ENCODE measurements around the gene COL7A1. TPM values are rescaled to one million over a fixed set of nuclear protein-coding genes. Genes with fewer than 3 reads are reported as not detected.

COL7A1 gene
- total RNA-seq, 4 donors from 2014 or later, result 0.88 to 21.6 (median 19.1) TPM

DNA sequence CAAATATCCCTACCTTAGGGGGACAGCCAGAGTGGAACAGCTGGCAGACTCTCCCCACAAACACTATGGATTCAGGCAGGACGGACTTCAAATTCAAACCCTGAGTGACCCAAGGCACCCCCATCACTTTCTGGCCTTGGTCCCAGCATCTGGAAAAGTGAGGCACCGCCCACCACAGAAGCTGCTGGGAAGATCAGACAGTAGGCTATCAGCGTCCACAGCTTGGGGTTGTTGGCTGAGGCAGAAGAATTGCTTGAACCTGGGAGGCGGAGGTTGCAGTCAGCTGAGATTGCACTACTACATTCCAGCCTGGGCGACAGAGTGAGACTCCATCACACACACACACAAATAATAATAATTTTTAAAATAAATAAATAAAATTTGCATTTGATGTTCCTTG lies 47.0 kb downstream of the COL7A1 start:
- peak in 1 of 2 donors; percentile 14 for DNase-seq
- intact Hi-C loops (cut with DNase I; ENCODE audit: low total_unique reads), result loop anchor here (5.0 kb wide), 1 partner anchor 81 kb away; a partner anchor contains a TSS
- Histone ChIP-seq H3K4me1 (no peaks in the 10 kb centered on the region), H3K9me3 (no peaks in the 10 kb centered on the region), H3K4me3 (no peak overlapping the region), H3K36me3 (no peaks in the 10 kb centered on the region), H3K27me3 (no peaks in the 10 kb centered on the region), H3K27ac (no peak overlapping the region)
- TF ChIP-seq, protein P1, sequence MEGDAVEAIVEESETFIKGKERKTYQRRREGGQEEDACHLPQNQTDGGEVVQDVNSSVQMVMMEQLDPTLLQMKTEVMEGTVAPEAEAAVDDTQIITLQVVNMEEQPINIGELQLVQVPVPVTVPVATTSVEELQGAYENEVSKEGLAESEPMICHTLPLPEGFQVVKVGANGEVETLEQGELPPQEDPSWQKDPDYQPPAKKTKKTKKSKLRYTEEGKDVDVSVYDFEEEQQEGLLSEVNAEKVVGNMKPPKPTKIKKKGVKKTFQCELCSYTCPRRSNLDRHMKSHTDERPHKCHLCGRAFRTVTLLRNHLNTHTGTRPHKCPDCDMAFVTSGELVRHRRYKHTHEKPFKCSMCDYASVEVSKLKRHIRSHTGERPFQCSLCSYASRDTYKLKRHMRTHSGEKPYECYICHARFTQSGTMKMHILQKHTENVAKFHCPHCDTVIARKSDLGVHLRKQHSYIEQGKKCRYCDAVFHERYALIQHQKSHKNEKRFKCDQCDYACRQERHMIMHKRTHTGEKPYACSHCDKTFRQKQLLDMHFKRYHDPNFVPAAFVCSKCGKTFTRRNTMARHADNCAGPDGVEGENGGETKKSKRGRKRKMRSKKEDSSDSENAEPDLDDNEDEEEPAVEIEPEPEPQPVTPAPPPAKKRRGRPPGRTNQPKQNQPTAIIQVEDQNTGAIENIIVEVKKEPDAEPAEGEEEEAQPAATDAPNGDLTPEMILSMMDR (IDR thresholded peaks at IDR 0.05), result no peak
- no peak for TF ChIP-seq POLR2A (IDR thresholded peaks at IDR 0.05)

GRCh38 chr3:48546203-48546829 lies 48.8 kb downstream of the COL7A1 start:
- Histone ChIP-seq H3K9me3 (no peaks in the 10 kb centered on the region), H3K27ac (no peak overlapping the region), H3K27me3 (no peaks in the 10 kb centered on the region), H3K36me3 (no peaks in the 10 kb centered on the region), H3K4me1 (no peaks in the 10 kb centered on the region), H3K4me3 (no peak overlapping the region)
- intact Hi-C loops (cut with DNase I; ENCODE audit: low total_unique reads), result loop anchor here (5.0 kb wide), 1 partner anchor 79 kb away; a partner anchor contains a TSS
- TF ChIP-seq, protein P1 (IDR thresholded peaks at IDR 0.05), result no peak
- peak in 1 of 2 donors; percentile 15 for DNase-seq

DNA sequence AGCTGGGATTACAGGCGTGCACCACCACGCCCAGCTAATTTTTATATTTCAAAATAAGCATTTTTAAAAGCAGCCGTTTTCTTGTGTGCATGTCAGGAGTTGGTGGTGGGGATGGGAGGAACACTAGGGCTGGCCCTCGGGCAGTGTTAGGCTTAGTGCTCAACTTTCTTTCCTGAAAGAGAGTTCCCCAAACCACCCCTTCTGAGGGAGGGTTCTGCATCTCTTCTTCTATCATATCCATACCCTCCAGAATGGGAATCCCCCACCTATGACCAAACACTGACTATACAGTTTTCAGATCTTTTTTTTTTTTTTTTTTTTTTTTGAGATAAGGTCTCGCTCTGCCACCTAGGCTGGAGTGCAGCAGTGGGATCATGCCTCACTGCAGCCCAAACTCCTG lies 51.0 kb downstream of the COL7A1 start:
- no peaks in the 10 kb centered on the region for H3K36me3 ChIP-seq
- no peak overlapping the region for H3K4me3 ChIP-seq
- no peak overlapping the region for H3K27ac ChIP-seq
- no peak for DNase-seq
- H3K4me1 ChIP-seq, result no peaks in the 10 kb centered on the region
- intact Hi-C loops (cut with DNase I; ENCODE audit: low total_unique reads), result no loop called here
- H3K27me3 ChIP-seq, result no peaks in the 10 kb centered on the region
- no peak for TF ChIP-seq POLR2A (IDR thresholded peaks at IDR 0.05)
- TF ChIP-seq, protein P1 (IDR thresholded peaks at IDR 0.05), result no peak
- H3K9me3 ChIP-seq, result no peaks in the 10 kb centered on the region

DNA sequence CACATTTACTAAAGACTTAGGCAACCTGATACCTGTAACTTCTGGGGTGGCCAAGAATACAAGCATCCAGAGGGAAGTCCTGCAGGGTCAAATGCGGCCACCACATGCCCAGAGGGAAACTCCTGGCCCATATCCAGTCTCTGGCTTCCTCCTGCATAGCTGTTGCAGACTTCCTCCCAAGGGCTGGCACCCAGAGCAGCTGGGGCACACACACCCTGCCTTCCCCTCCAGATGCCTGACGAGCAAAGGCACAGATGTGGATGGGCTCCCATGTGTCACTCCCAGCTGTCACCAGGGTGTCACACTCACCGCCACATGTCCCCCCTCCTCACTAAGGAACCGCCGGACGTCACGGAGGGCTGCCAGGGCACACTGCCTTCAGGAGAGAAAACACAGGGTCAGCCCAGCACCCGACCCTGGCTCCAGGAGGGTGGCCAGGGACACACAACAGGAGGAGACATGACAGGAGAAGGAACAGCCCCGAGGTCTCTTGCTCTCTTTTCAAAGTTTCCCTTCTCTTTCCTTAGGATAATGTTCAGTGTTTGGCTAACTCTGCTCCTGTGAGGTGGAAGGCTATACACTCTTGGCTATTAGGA lies 51.8 kb downstream of the COL7A1 start:
- Histone ChIP-seq H3K4me1 (no peaks in the 10 kb centered on the region), H3K4me3 (no peak overlapping the region), H3K36me3 (no peaks in the 10 kb centered on the region), H3K27me3 (no peaks in the 10 kb centered on the region), H3K27ac (no peak overlapping the region), H3K9me3 (no peaks in the 10 kb centered on the region)
- peak in 1 of 2 donors; percentile 14 for DNase-seq
- intact Hi-C loops (cut with DNase I; ENCODE audit: low total_unique reads), result no loop called here
- no peak for TF ChIP-seq POLR2A (IDR thresholded peaks at IDR 0.05)
- TF ChIP-seq, protein P1 (IDR thresholded peaks at IDR 0.05), result no peak

DNA sequence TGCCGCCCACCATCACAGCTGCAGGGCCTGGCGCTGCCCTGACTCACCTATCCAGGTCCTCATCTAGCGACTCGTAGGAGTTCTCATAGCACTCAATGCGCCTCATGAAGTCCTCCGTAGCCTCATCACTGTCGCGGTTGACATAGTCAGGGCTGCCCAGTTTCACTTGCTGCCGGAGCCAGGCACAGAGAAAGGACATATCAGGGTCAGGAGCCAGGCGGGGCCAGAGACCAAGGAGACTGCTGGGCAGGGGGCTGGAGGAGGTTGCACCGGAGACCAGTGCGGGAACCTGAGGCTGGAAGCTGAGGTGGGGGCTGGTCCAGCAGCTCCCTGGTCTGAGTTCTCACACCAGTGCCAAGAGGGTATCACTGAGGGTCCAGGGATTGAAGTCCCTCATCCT lies 56.7 kb downstream of the COL7A1 start:
- TF ChIP-seq POLR2A (IDR thresholded peaks at IDR 0.05), result no peak
- TF ChIP-seq, protein P1 (IDR thresholded peaks at IDR 0.05), result no peak
- Histone ChIP-seq H3K9me3 (no peaks in the 10 kb centered on the region), H3K4me1 (no peaks in the 10 kb centered on the region), H3K36me3 (no peaks in the 10 kb centered on the region), H3K4me3 (no peak overlapping the region), H3K27me3 (no peaks in the 10 kb centered on the region), H3K27ac (no peak overlapping the region)
- intact Hi-C loops (cut with DNase I; ENCODE audit: low total_unique reads), result no loop called here
- no peak for DNase-seq

All from uterus (tissue), 4 donors.